ENCODE measurements around the gene CRYBA1. TPM values are rescaled to one million over a fixed set of nuclear protein-coding genes. Genes with fewer than 3 reads are reported as not detected.

Gene CRYBA1
- total RNA-seq, 4 donors from 2014 or later, result not detected

DNA sequence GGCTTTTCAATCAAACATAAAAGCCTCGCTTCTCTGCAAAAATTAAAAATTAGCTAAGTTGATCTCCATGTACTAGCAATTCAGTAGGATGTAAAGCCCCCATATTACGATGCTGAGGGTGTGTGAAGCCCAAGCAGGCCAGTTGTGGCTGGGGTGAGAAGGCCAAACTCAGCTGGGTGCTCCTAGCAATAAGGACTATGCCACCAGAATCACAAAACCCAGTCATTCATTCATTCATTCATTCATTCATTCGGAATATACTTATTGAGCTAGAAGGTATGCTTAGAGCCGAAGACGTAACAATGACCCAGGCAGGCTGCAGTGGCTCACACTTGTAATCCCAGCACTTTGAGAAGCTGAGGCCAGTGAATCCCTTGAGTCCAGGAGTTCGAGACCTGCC, 3.9 kb upstream of the CRYBA1 start:
- peaks cover 0 to 11% (median 10%) of the 10 kb centered on the region in 3 donors for H3K4me1 ChIP-seq
- 97 to 100% methylated on average over 1 to 6 of the region's 6 CpGs for WGBS, 2 donors (ENCODE audit: low coverage in 1 of 2)

DNA sequence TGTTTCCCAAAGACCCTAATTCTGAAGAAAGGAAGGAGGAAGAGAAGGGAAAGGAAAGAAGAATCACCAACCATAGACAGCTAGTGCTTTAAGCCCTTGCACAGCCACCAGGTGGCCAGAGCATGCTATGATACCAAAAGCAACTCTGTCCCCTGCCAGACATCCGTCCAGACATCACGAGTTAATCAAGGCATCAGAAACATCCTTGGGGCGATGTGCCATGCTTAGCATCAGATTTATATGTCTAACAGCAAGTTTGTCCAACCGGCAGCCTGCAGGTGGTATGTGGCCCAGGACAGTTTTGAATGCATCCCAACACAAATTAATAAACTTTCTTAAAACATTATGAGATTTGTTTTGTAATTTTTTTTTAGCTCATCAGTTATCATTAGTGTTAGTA, 2.9 kb upstream of the CRYBA1 start:
- Histone ChIP-seq H3K4me3 (no peak overlapping the region), H3K27ac (no peak overlapping the region), H3K9me3 (no peaks in the 10 kb centered on the region), H3K36me3 (no peaks in the 10 kb centered on the region), H3K27me3 (no peaks in the 10 kb centered on the region), H3K4me1 (peaks cover 0 to 11% (median 10%) of the 10 kb centered on the region in 3 donors)
- ATAC-seq, result no peak
- TF ChIP-seq, protein P1, sequence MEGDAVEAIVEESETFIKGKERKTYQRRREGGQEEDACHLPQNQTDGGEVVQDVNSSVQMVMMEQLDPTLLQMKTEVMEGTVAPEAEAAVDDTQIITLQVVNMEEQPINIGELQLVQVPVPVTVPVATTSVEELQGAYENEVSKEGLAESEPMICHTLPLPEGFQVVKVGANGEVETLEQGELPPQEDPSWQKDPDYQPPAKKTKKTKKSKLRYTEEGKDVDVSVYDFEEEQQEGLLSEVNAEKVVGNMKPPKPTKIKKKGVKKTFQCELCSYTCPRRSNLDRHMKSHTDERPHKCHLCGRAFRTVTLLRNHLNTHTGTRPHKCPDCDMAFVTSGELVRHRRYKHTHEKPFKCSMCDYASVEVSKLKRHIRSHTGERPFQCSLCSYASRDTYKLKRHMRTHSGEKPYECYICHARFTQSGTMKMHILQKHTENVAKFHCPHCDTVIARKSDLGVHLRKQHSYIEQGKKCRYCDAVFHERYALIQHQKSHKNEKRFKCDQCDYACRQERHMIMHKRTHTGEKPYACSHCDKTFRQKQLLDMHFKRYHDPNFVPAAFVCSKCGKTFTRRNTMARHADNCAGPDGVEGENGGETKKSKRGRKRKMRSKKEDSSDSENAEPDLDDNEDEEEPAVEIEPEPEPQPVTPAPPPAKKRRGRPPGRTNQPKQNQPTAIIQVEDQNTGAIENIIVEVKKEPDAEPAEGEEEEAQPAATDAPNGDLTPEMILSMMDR (IDR thresholded peaks at IDR 0.05), result peak in 2 of 4 experiments; percentile 37 to 45
- no peak for TF ChIP-seq POLR2AphosphoS5 (IDR thresholded peaks at IDR 0.05)
- 40 to 75% methylated on average over 1 to 4 of the region's 4 CpGs for WGBS, 2 donors (ENCODE audit: low coverage in 1 of 2)

More for the DNA sequence above, 3.9 kb upstream of the CRYBA1 start:
- no peak for ATAC-seq
- Histone ChIP-seq H3K4me3 (no peak overlapping the region), H3K9me3 (no peaks in the 10 kb centered on the region), H3K27me3 (no peaks in the 10 kb centered on the region), H3K36me3 (no peaks in the 10 kb centered on the region), H3K27ac (no peak overlapping the region)
- TF ChIP-seq EP300 (IDR thresholded peaks at IDR 0.05), result no peak
- TF ChIP-seq POLR2AphosphoS5 (IDR thresholded peaks at IDR 0.05), result no peak
- TF ChIP-seq POLR2A (IDR thresholded peaks at IDR 0.05), result no peak
- TF ChIP-seq, protein P1 (IDR thresholded peaks at IDR 0.05), result no peak

DNA sequence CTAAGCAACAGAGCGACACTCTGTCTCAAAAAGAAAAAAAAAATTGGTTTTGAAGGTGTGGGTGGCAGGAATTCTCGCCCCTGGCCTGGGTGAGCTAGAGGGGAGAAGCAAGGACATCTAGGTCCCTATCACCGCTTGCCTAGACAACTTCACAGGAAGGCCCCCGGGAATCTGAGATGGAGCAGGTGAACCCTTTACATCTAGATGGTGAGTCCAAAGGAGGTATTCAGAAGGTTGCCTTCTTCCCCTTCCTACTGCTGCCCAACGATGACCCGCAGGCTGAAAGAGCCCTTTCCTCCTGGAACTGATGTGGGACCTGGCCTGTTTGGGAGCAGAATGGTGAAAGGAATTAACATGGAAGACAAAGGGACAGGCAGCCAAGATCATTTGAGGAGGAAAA, 1.3 kb upstream of the CRYBA1 start:
- Histone ChIP-seq H3K27ac (no peak overlapping the region), H3K27me3 (no peaks in the 10 kb centered on the region), H3K9me3 (no peaks in the 10 kb centered on the region), H3K4me1 (peaks cover 0 to 11% (median 10%) of the 10 kb centered on the region in 3 donors), H3K36me3 (no peaks in the 10 kb centered on the region), H3K4me3 (no peak overlapping the region)
- no peak for ATAC-seq
- 89 to 91% methylated on average over 4 to 5 of the region's 6 CpGs for WGBS, 2 donors (ENCODE audit: low coverage in 1 of 2)
- TF ChIP-seq EP300 (IDR thresholded peaks at IDR 0.05) (no peak), POLR2A (IDR thresholded peaks at IDR 0.05) (no peak), POLR2AphosphoS5 (IDR thresholded peaks at IDR 0.05) (no peak)
- TF ChIP-seq, protein P1 (IDR thresholded peaks at IDR 0.05), result no peak

DNA sequence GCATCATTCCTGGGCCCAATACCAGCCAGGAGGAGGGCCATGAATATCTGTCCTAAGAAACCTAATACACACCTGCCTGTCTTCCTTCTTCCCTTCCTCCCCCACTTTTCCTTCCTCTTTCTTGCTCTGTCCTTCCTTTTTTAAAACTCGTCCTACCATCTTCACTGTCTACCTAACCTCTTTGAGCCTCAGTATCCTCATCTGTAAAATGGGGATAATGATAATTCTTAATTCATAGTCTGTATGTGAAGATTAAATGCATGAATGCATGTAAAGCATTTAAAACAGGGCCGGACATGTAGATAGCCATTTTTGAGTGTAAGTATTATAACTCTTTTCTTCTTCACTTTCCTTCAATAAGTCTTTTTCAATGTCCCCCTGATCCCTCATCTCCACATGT, 560 bp downstream of the CRYBA1 start:
- Histone ChIP-seq H3K36me3 (peaks cover 0 to 4% of the 10 kb centered on the region in 2 donors), H3K4me3 (no peak overlapping the region), H3K9me3 (no peaks in the 10 kb centered on the region), H3K4me1 (peaks cover 0 to 4% (median 0%) of the 10 kb centered on the region in 3 donors), H3K27me3 (no peaks in the 10 kb centered on the region), H3K27ac (no peak overlapping the region)
- 80 to 86% methylated on average over 1 to 2 of the region's 2 CpGs for WGBS, 2 donors (ENCODE audit: low coverage in 1 of 2)
- no peak for ATAC-seq
- TF ChIP-seq, protein P1 (IDR thresholded peaks at IDR 0.05), result no peak
- TF ChIP-seq POLR2AphosphoS5 (IDR thresholded peaks at IDR 0.05), result no peak
- TF ChIP-seq POLR2A (IDR thresholded peaks at IDR 0.05), result no peak
- TF ChIP-seq EP300 (IDR thresholded peaks at IDR 0.05), result no peak

DNA sequence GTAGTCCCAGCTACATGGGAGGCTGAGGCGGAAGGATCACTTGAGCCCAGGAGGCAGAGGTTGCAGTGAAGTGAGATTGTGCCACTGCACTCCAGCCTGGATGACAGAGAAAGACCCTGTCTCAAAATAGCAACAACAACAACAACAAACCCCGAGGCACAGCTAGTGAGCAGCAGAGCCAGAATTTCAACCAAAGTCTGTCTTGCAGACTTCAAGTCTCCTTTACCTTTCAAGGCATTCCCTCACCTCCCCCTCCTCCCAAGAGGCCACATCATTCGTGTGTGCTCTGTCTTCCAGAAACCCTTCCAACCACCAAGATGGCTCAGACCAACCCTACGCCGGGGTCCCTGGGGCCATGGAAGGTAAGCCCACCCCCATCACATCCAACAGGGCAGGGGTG, 2.2 kb downstream of the CRYBA1 start:
- no peak overlapping the region for H3K4me3 ChIP-seq
- H3K36me3 ChIP-seq, result peaks cover 0 to 4% of the 10 kb centered on the region in 2 donors
- H3K27ac ChIP-seq, result no peak overlapping the region
- H3K9me3 ChIP-seq, result no peaks in the 10 kb centered on the region
- H3K27me3 ChIP-seq, result no peaks in the 10 kb centered on the region
- no peak for ATAC-seq
- TF ChIP-seq POLR2AphosphoS5 (IDR thresholded peaks at IDR 0.05) (no peak), EP300 (IDR thresholded peaks at IDR 0.05) (no peak)
- 70 to 79% methylated on average over 2 of the region's 5 CpGs for WGBS, 2 donors (ENCODE audit: low coverage in 1 of 2)
- H3K4me1 ChIP-seq, result peaks cover 0 to 12% (median 0%) of the 10 kb centered on the region in 3 donors

All from gastroesophageal sphincter (tissue), 4 donors.